HCT116 (cell line): Measurements from ENCODE around the gene C15orf62.

ENCODE experiments used
- ATF3 ChIP-seq: IDR thresholded peaks from 2 replicates; pipeline ENCODE4 v1.6.1; 2012
- EZH2 ChIP-seq: fragments of 200-600 bp; sonication (generic); IDR thresholded peaks from 2 replicates; pipeline ENCODE4 v1.6.1; 2017; ENCODE audit warnings: antibody characterized with exemption, mixed run types
- FOSL1 ChIP-seq: IDR thresholded peaks from 2 replicates; pipeline ENCODE4 v1.6.1; 2012; ENCODE audit warnings: low read depth
- POLR2A ChIP-seq: IDR thresholded peaks from 2 replicates; pipeline ENCODE4 v1.7.0; 2011; ENCODE audit warnings: borderline replicate concordance; ENCODE audit not compliant: insufficient read depth, insufficient read length; ENCODE audit errors: extremely low read depth
- POLR2AphosphoS5 ChIP-seq: IDR thresholded peaks from 2 replicates; pipeline ENCODE4 v1.6.1; 2011; ENCODE audit warnings: mild to moderate bottlenecking, low read depth, low read length, moderate library complexity
- RAD21 ChIP-seq: IDR thresholded peaks from 2 replicates; pipeline ENCODE4 v1.6.1; 2012; ENCODE audit warnings: low read depth, mild to moderate bottlenecking
- TF ChIP-seq, protein P1 (sequence below), 3 experiments: fragments of 200-600 bp in 1 of 3; sonication (generic) in 1 of 3; IDR thresholded peaks in 2 of 3; conservative IDR thresholded peaks in 1 of 3; 2 replicates each; pipeline ENCODE4 v1.5.1; 2012 to 2017; ENCODE audit warnings: low read depth in 2 of 3, low read length in 2 of 3, antibody characterized with exemption in 1 of 3, borderline replicate concordance in 1 of 3, control low read depth in 1 of 3, mild to moderate bottlenecking in 1 of 3, mixed read lengths in 1 of 3, mixed run types in 1 of 3, moderate library complexity in 1 of 3; ENCODE audit not compliant: insufficient read depth in 1 of 3

DNA sequence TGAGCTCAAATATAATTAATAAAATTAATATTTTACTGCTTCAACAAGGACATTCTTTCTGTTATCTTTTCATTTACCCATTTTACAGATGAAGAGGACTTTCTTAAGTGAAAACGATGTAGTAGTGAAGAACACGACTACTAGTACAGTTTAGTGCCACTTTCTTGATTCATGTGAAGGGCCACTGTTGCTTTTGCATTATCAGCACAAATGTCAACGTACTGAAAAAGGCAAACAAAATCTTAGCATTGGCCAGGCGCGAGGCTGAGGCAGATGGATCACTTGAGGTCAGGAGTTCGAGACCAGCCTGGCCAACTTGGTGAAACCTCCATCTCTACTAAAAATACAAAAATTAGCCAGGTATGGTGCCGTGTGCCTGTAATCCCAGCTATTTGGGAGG is 49.3 kb downstream of the C15orf62 start:
- TF ChIP-seq, protein P1, sequence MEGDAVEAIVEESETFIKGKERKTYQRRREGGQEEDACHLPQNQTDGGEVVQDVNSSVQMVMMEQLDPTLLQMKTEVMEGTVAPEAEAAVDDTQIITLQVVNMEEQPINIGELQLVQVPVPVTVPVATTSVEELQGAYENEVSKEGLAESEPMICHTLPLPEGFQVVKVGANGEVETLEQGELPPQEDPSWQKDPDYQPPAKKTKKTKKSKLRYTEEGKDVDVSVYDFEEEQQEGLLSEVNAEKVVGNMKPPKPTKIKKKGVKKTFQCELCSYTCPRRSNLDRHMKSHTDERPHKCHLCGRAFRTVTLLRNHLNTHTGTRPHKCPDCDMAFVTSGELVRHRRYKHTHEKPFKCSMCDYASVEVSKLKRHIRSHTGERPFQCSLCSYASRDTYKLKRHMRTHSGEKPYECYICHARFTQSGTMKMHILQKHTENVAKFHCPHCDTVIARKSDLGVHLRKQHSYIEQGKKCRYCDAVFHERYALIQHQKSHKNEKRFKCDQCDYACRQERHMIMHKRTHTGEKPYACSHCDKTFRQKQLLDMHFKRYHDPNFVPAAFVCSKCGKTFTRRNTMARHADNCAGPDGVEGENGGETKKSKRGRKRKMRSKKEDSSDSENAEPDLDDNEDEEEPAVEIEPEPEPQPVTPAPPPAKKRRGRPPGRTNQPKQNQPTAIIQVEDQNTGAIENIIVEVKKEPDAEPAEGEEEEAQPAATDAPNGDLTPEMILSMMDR (IDR thresholded peaks at IDR 0.05 in 2 of 3, conservative IDR thresholded peaks at IDR 0.05 in 1 of 3; ENCODE audit: borderline replicate concordance in 1 of 3, insufficient read depth in 1 of 3, low read depth in 2 of 3, low read length in 2 of 3), result no peak
- no peak for TF ChIP-seq RAD21
- no peak for TF ChIP-seq ATF3
- no peak for TF ChIP-seq POLR2A
- TF ChIP-seq EZH2, result no peak
- no peak for TF ChIP-seq POLR2AphosphoS5
- TF ChIP-seq FOSL1, result no peak
